Duodenal mucosa (tissue), 2 donors: ENCODE data around the gene GRK2.
"Not testable (repeated sequence)": the region's sequence is repeated elsewhere in the genome, so short reads cannot be mapped to it uniquely, and the experiment has no call there.

Experiments
- H3K27ac ChIP-seq: one replicate; pipeline ENCODE4 v1.7.0; 2013; ENCODE audit warnings: low read depth, low read length
- H3K27me3 ChIP-seq, 2 donors: one replicate each; pipeline ENCODE4 v1.7.0; 2013; ENCODE audit warnings: low read length in 2 of 2, control low read depth in 1 of 2; ENCODE audit not compliant: insufficient read depth in 2 of 2, control insufficient read depth in 1 of 2
- H3K36me3 ChIP-seq, 2 donors: one replicate each; pipeline ENCODE4 v1.7.0; 2013; ENCODE audit warnings: low read length in 2 of 2, control low read depth in 1 of 2; ENCODE audit not compliant: insufficient read depth in 2 of 2, control insufficient read depth in 1 of 2
- H3K4me1 ChIP-seq, 2 donors: one replicate each; pipeline ENCODE4 v1.7.0; 2013; ENCODE audit warnings: low read length in 2 of 2, control low read depth in 1 of 2; ENCODE audit not compliant: insufficient read depth in 2 of 2, control insufficient read depth in 1 of 2
- H3K4me3 ChIP-seq, 2 donors: one replicate each; pipeline ENCODE4 v1.7.0; 2013; ENCODE audit warnings: low read length in 2 of 2, low read depth in 1 of 2
- H3K9ac ChIP-seq, 2 donors: one replicate each; pipeline ENCODE4 v1.7.0; 2013; ENCODE audit warnings: low read length in 2 of 2, low read depth in 1 of 2
- H3K9me3 ChIP-seq, 2 donors: one replicate each; pipeline ENCODE4 v1.7.0; 2013; ENCODE audit warnings: low read length in 2 of 2, control low read depth in 1 of 2; ENCODE audit not compliant: control insufficient read depth in 1 of 2

GRK2 gene

DNA sequence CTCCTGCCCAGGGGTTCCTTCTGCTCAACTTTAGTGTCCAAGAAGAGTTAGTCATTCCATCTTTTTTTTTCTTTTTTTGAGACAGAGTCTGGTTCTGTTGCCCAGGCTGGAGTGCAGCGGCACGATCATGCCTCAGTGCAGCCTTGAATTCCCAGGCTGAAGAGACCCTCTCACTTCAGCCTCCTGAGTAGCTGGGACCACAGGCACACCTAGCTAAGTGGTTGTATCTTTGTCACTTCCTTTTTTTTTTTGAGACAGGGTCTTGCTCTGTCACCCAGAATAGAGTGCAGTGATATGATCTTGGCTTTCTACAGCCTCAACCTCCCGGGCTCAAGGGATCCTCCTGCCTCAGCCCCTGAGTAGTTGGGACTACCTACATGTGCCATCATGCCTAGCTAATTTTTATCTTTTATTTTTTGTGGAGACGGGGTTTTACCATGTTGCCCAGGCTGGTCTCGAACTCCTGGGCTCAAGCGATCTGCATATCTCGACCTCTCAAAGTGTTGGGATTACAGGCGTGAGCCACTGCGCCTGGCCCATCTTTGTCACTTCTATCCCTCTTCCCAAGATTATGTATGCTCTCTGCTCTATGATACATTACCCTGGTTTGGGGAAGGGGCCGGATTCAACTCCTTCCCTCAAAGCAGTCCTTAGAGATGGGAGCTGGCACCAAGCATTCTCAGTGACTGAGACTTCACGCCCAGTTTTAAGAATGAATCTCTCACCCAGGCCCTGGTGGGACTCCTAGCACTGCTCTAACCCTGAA is 47.0 kb downstream of the GRK2 start:
- no peaks in the 10 kb centered on the region for H3K27me3 ChIP-seq
- H3K9ac ChIP-seq: no peak overlapping the region
- H3K36me3 ChIP-seq: peaks cover 8 to 34% of the 10 kb centered on the region in 2 donors
- H3K9me3 ChIP-seq: no peaks in the 10 kb centered on the region
- H3K27ac ChIP-seq: peak overlapping the region; percentile 55
- peaks cover 16 to 17% of the 10 kb centered on the region in 2 donors for H3K4me1 ChIP-seq
- no peak overlapping the region for H3K4me3 ChIP-seq

GRCh38 chr11:67314218-67314617 is 47.9 kb downstream of the GRK2 start:
- no peak overlapping the region for H3K27ac ChIP-seq
- peaks cover 7 to 24% of the 10 kb centered on the region in 2 donors for H3K36me3 ChIP-seq
- peaks cover 16 to 21% of the 10 kb centered on the region in 2 donors for H3K4me1 ChIP-seq
- H3K27me3 ChIP-seq: no peaks in the 10 kb centered on the region
- H3K9me3 ChIP-seq: no peaks in the 10 kb centered on the region
- H3K4me3 ChIP-seq: no peak overlapping the region
- H3K9ac ChIP-seq: no peak overlapping the region

DNA sequence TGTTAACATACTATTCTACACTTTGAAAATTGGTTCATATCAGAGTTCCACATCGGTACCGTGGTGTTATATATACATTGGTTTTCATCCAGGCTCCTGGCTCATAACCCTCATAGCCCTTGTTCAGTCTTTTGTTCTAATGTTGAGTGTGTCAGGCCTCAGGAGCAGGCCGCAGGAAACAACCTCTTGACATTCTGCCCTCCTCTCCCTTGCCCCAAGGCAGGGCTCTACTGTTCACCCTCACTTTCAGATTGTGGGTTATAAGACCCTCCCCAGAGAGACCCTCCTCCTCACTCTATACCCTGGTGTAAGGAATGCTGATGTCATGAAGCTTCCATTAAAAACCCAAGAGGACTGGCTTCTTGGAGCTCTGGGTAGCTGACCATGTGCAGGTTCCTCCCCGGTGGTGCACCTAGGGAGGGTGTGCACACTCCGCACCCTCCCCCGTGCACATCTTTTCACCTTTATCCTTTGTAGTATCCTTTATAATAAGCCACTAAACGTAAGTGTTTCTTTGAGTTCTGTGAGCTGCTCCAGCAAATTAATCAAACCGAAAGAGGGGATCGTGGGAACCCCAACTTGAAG is 49.1 kb downstream of the GRK2 start:
- Histone ChIP-seq H3K9ac (no peak overlapping the region), H3K27me3 (no peaks in the 10 kb centered on the region), H3K9me3 (no peaks in the 10 kb centered on the region), H3K4me1 (peaks cover 16 to 26% of the 10 kb centered on the region in 2 donors), H3K27ac (no peak overlapping the region), H3K36me3 (peaks cover 0 to 14% of the 10 kb centered on the region in 2 donors), H3K4me3 (no peak overlapping the region)

DNA sequence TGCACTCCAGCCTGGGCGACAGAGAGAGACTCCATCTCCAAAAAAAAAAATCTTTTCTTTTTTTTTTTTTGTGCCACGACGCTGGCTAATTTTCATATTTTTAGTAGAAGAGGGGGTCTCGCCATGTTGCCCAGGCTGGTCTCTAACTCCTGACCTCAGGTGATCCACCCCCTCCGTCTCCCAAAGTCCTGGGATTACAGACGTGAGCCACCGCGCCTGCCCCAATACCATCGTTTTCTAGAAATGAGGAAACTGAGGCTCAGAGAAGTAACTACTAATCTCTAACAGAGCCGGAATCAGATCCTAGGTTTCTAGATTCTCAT is 50.6 kb downstream of the GRK2 start:
- Histone ChIP-seq H3K27me3 (no peaks in the 10 kb centered on the region), H3K36me3 (peaks cover 0 to 2% of the 10 kb centered on the region in 2 donors), H3K9me3 (no peaks in the 10 kb centered on the region), H3K4me1 (peaks cover 22 to 26% of the 10 kb centered on the region in 2 donors), H3K9ac (peak overlapping the region; percentile 86 to 94), H3K27ac (peak overlapping the region; percentile 92), H3K4me3 (peak overlapping the region; percentile 72 to 94)

- Histone ChIP-seq H3K27ac (peak overlapping the region; percentile 92), H3K4me1 (peaks cover 21 to 24% of the 10 kb centered on the region in 2 donors), H3K9me3 (no peaks in the 10 kb centered on the region), H3K36me3 (no peaks in the 10 kb centered on the region), H3K27me3 (no peaks in the 10 kb centered on the region), H3K9ac (peak overlapping the region; percentile 86 to 94), H3K4me3 (peak overlapping the region; percentile 72 to 94)
Measured at GRCh38 chr11:67317205-67317887, 51.1 kb downstream of the GRK2 start.

- Histone ChIP-seq H3K9ac (peak overlapping the region; percentile 86 to 94), H3K9me3 (no peaks in the 10 kb centered on the region), H3K27me3 (no peaks in the 10 kb centered on the region), H3K4me1 (peaks cover 16 to 18% of the 10 kb centered on the region in 2 donors), H3K4me3 (peak overlapping the region; percentile 72 to 94), H3K27ac (no peak overlapping the region), H3K36me3 (no peaks in the 10 kb centered on the region)
Measured at GRCh38 chr11:67317888-67318555, 51.7 kb downstream of the GRK2 start.

- not testable (repeated sequence) for H3K9me3 ChIP-seq, H3K27me3 ChIP-seq, H3K36me3 ChIP-seq, H3K9ac ChIP-seq, H3K27ac ChIP-seq
- Histone ChIP-seq H3K4me1 (peaks cover 19% of the 10 kb centered on the region in 2 donors), H3K4me3 (peak overlapping the region in 1 of 2 donors; percentile 72)
Measured at GRCh38 chr11:67318876-67319275, 52.6 kb downstream of the GRK2 start.

GRCh38 chr11:67320011-67320410 is 53.7 kb downstream of the GRK2 start:
- H3K9ac ChIP-seq: no peak overlapping the region
- no peaks in the 10 kb centered on the region for H3K9me3 ChIP-seq
- H3K36me3 ChIP-seq: no peaks in the 10 kb centered on the region
- H3K27ac ChIP-seq: no peak overlapping the region
- no peaks in the 10 kb centered on the region for H3K27me3 ChIP-seq
- H3K4me3 ChIP-seq: no peak overlapping the region
- H3K4me1 ChIP-seq: peaks cover 19% of the 10 kb centered on the region in 2 donors

- H3K27me3 ChIP-seq: no peaks in the 10 kb centered on the region
- no peaks in the 10 kb centered on the region for H3K36me3 ChIP-seq
- no peak overlapping the region for H3K4me3 ChIP-seq
Measured at GRCh38 chr11:67320691-67321090, 54.4 kb downstream of the GRK2 start.

More at GRCh38 chr11:67320691-67321090, 54.4 kb downstream of the GRK2 start:
- Histone ChIP-seq H3K4me1 (peaks cover 19% of the 10 kb centered on the region in 2 donors), H3K9ac (no peak overlapping the region), H3K9me3 (no peaks in the 10 kb centered on the region), H3K27ac (no peak overlapping the region)
